Measurements from ENCODE around the gene GLP2R.

Gene GLP2R

DNA sequence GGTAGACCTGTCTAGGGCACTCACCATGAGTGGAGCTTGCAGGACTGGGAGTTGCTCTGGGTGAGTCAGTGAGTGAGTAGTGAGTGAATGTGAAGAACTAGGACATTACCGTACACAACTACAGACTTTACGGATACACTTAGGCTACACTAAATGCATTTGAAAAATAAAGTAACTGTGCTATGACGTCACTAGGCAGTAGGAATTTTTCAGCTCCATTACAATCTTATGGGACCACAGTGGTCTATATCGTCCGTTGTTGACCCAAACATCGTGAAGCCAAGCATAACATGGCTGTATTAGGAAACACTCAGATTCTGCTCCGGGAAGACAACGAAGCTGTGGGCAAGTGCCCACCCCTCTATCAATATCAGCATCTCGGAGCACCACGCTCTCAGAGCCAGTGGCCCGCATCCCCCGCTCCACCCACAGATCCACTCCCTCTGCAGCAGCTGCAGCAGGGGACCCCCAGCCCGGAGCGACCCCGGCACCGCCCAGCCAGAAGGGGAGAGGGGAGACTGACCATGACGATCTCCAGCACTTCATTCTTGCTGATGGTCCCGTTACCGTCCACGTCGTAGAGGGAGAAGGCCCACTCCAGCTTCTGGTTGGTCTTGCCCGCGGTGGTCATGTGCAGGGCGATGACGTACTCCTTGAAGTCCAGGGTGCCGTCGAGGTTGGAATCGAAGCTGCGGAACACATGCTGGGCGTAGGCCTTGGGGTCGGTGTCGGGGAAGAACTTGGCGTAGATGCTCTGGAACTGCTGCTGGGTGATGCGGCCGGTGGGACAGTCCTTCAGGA, 78.8 kb downstream of the GLP2R start:
- no peaks in the 10 kb centered on the region for H3K36me3 ChIP-seq (ENCODE audit: control insufficient read depth in 2 of 2, insufficient read depth in 1 of 2, low read length in 2 of 2)
- H3K4me1 ChIP-seq (ENCODE audit: control insufficient read depth, insufficient read depth, low read length): no peaks in the 10 kb centered on the region
- POLR2A ChIA-PET: interaction anchor here (0.7 kb wide), 1 partner anchor 11 kb away, joined by 7 read pairs; no protein-coding TSS in a partner anchor
- H3K9me3 ChIP-seq (ENCODE audit: control insufficient read depth, insufficient read depth, low read depth, low read length): no peaks in the 10 kb centered on the region
- no peak for TF ChIP-seq ZNF521 (tag by site-specific recombination; IDR thresholded peaks at IDR 0.05)
- TF ChIP-seq, protein P1, sequence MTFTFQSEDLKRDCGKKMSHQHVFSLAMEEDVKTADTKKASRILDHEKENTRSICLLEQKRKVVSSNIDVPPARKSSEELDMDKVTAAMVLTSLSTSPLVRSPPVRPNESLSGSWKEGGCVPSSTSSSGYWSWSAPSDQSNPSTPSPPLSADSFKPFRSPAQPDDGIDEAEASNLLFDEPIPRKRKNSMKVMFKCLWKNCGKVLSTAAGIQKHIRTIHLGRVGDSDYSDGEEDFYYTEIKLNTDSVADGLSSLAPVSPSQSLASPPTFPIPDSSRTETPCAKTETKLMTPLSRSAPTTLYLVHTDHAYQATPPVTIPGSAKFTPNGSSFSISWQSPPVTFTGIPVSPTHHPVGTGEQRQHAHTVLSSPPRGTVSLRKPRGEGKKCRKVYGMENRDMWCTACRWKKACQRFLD (tag by site-specific recombination; IDR thresholded peaks at IDR 0.05): no peak
- TF ChIP-seq, protein P2, sequence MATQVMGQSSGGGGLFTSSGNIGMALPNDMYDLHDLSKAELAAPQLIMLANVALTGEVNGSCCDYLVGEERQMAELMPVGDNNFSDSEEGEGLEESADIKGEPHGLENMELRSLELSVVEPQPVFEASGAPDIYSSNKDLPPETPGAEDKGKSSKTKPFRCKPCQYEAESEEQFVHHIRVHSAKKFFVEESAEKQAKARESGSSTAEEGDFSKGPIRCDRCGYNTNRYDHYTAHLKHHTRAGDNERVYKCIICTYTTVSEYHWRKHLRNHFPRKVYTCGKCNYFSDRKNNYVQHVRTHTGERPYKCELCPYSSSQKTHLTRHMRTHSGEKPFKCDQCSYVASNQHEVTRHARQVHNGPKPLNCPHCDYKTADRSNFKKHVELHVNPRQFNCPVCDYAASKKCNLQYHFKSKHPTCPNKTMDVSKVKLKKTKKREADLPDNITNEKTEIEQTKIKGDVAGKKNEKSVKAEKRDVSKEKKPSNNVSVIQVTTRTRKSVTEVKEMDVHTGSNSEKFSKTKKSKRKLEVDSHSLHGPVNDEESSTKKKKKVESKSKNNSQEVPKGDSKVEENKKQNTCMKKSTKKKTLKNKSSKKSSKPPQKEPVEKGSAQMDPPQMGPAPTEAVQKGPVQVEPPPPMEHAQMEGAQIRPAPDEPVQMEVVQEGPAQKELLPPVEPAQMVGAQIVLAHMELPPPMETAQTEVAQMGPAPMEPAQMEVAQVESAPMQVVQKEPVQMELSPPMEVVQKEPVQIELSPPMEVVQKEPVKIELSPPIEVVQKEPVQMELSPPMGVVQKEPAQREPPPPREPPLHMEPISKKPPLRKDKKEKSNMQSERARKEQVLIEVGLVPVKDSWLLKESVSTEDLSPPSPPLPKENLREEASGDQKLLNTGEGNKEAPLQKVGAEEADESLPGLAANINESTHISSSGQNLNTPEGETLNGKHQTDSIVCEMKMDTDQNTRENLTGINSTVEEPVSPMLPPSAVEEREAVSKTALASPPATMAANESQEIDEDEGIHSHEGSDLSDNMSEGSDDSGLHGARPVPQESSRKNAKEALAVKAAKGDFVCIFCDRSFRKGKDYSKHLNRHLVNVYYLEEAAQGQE (tag by site-specific recombination; IDR thresholded peaks at IDR 0.05): no peak
- no peak for TF ChIP-seq ZFP69B (tag by site-specific recombination; IDR thresholded peaks at IDR 0.05)
- no peak overlapping the region for H3K27ac ChIP-seq (ENCODE audit: extremely low read depth, low read depth, low read length)
- H3K4me3 ChIP-seq (ENCODE audit: low read depth, low read length): no peak overlapping the region
- CTCF ChIA-PET: interaction anchor here (0.6 to 2.3 kb wide), 5 partner anchors 14 to 444 kb away, joined by 3 to 13 read pairs (median 3); no protein-coding TSS in a partner anchor

DNA sequence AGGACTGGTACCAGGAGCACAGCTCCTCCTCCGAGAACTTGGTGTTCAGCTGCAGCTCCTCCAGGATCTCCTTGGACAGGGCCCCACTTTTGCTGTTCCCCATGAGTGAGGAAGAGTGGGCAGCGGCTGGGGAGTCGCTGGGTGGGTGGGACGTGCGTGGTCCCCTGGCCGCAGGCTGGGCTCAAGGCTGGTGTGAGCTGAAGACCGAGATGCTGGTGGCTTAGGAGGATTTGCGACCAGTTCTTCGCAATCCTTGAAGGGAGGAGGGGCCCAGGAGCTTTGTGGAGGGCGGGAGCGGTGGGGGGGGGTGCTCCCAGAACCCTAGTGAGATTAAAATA, 79.3 kb downstream of the GLP2R start, which contains the start of gene RCVRN:
TSS of gene RCVRN (minus strand) at position 194 of the 338 bp plus-strand sequence. CDS start at position 103, 91 bp downstream.
- TF ChIP-seq, protein P3, sequence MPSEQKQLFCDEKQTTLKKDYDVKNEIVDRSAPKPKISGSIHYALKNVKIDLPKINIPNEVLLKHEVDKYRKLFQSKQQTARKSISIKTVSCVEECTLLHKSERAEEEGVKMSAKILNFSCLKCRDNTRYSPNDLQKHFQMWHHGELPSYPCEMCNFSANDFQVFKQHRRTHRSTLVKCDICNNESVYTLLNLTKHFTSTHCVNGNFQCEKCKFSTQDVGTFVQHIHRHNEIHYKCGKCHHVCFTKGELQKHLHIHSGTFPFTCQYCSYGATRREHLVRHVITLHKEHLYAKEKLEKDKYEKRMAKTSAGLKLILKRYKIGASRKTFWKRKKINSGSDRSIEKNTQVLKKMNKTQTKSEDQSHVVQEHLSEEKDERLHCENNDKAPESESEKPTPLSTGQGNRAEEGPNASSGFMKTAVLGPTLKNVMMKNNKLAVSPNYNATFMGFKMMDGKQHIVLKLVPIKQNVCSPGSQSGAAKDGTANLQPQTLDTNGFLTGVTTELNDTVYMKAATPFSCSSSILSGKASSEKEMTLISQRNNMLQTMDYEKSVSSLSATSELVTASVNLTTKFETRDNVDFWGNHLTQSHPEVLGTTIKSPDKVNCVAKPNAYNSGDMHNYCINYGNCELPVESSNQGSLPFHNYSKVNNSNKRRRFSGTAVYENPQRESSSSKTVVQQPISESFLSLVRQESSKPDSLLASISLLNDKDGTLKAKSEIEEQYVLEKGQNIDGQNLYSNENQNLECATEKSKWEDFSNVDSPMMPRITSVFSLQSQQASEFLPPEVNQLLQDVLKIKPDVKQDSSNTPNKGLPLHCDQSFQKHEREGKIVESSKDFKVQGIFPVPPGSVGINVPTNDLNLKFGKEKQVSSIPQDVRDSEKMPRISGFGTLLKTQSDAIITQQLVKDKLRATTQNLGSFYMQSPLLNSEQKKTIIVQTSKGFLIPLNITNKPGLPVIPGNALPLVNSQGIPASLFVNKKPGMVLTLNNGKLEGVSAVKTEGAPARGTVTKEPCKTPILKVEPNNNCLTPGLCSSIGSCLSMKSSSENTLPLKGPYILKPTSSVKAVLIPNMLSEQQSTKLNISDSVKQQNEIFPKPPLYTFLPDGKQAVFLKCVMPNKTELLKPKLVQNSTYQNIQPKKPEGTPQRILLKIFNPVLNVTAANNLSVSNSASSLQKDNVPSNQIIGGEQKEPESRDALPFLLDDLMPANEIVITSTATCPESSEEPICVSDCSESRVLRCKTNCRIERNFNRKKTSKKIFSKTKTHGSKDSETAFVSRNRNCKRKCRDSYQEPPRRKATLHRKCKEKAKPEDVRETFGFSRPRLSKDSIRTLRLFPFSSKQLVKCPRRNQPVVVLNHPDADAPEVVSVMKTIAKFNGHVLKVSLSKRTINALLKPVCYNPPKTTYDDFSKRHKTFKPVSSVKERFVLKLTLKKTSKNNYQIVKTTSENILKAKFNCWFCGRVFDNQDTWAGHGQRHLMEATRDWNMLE (tag by site-specific recombination; conservative IDR thresholded peaks at IDR 0.05; ENCODE audit: low read depth): no peak
- TF ChIP-seq, protein P4, sequence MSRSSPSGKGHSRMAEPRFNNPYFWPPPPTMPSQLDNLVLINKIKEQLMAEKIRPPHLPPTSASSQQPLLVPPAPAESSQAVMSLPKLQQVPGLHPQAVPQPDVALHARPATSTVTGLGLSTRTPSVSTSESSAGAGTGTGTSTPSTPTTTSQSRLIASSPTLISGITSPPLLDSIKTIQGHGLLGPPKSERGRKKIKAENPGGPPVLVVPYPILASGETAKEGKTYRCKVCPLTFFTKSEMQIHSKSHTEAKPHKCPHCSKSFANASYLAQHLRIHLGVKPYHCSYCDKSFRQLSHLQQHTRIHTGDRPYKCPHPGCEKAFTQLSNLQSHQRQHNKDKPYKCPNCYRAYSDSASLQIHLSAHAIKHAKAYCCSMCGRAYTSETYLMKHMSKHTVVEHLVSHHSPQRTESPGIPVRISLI (tag by site-specific recombination; IDR thresholded peaks at IDR 0.05): no peak
- TF ChIP-seq GFI1B (tag by site-specific recombination; IDR thresholded peaks at IDR 0.05): no peak
- TF ChIP-seq GLIS1 (tag by site-specific recombination; IDR thresholded peaks at IDR 0.05): no peak
- TF ChIP-seq, protein P2 (tag by site-specific recombination; IDR thresholded peaks at IDR 0.05): no peak
- TF ChIP-seq YY2 (tag by site-specific recombination; IDR thresholded peaks at IDR 0.05): no peak
- TF ChIP-seq, protein P5, sequence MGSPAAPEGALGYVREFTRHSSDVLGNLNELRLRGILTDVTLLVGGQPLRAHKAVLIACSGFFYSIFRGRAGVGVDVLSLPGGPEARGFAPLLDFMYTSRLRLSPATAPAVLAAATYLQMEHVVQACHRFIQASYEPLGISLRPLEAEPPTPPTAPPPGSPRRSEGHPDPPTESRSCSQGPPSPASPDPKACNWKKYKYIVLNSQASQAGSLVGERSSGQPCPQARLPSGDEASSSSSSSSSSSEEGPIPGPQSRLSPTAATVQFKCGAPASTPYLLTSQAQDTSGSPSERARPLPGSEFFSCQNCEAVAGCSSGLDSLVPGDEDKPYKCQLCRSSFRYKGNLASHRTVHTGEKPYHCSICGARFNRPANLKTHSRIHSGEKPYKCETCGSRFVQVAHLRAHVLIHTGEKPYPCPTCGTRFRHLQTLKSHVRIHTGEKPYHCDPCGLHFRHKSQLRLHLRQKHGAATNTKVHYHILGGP (tag by site-specific recombination; IDR thresholded peaks at IDR 0.05): no peak
- H3K4me1 ChIP-seq (ENCODE audit: control insufficient read depth, insufficient read depth, low read length): no peaks in the 10 kb centered on the region
- POLR2A ChIA-PET: interaction anchor here (0.7 kb wide), 1 partner anchor 12 kb away, joined by 7 read pairs; no protein-coding TSS in a partner anchor
- no peaks in the 10 kb centered on the region for H3K9me3 ChIP-seq (ENCODE audit: control insufficient read depth, insufficient read depth, low read depth, low read length)
- CTCF ChIA-PET: interaction anchor here (0.6 to 2.3 kb wide), 7 partner anchors 14 to 411 kb away, joined by 3 to 13 read pairs (median 3); no protein-coding TSS in a partner anchor
- H3K36me3 ChIP-seq (ENCODE audit: control insufficient read depth in 2 of 2, insufficient read depth in 1 of 2, low read length in 2 of 2): no peaks in the 10 kb centered on the region
- no peak within 1 kb of the TSS for H3K4me3 ChIP-seq (ENCODE audit: low read depth, low read length)
- H3K27ac ChIP-seq (ENCODE audit: extremely low read depth, low read depth, low read length): no peak within 1 kb of the TSS
